GM12878 (cell line): ENCODE data around the gene AK4. TPM values are rescaled to one million over a fixed set of nuclear protein-coding genes. Genes with fewer than 3 reads are reported as not detected.

ENCODE experiments used
- ATAC-seq: fragments of 200-7000 bp; cut with Tn5 transposase; 3 replicates; pipeline ENCODE4 v1.9.1; 2020; ENCODE audit warnings: mild to moderate bottlenecking, moderate library complexity
- BruUV-seq: library from RNA; stranded (reverse); fragments of 400-500 nt; replicated peaks from 2 replicates; lab custom pipeline; 2021; lab: Mats Ljungman, UMichigan
- CTCF ChIA-PET: fragments of 300-600 bp; sonication (Branson Sonifier 250); formaldehyde crosslinking; extraction: SDS; loops from one replicate; lab custom pipeline; 2021; ENCODE audit warnings: inconsistent platforms; lab: Yijun Ruan, JAX
- POLR2A ChIA-PET: fragments of 350-600 bp; formaldehyde crosslinking; extraction: SDS; loops from one replicate; lab custom pipeline; 2021; ENCODE audit warnings: inconsistent platforms; lab: Charles Lee
- RAD21 ChIA-PET: fragments of 300-600 bp; sonication (Branson Sonifier 250); formaldehyde crosslinking; loops from one replicate; lab custom pipeline; 2023; ENCODE audit warnings: antibody characterized with exemption; ENCODE audit not compliant: unreplicated experiment; lab: Charles Lee
- SMC1A ChIA-PET: fragments of 300-600 bp; sonication (Branson Sonifier 250); formaldehyde crosslinking; loops from one replicate; lab custom pipeline; 2023; ENCODE audit not compliant: unreplicated experiment, uncharacterized antibody; lab: Charles Lee
- DNase-seq: peaks from one replicate; pipeline ENCODE4 v3.0.0-alpha.2; 2011; ENCODE audit warnings: low read depth, low spot score
- FAIRE-seq: peaks from 3 replicates; lab custom pipeline; 2011; peaks lifted over from hg19 to GRCh38; lab: Jason Lieb, UNC
- H2AFZ ChIP-seq: 2 replicates; pipeline ENCODE4 v1.6.0; 2011; ENCODE audit warnings: low read depth, low read length, control low read depth; ENCODE audit not compliant: control insufficient read depth
- H3K27ac ChIP-seq: 2 replicates; pipeline ENCODE4 v1.5.1; 2011; ENCODE audit warnings: control low read depth; ENCODE audit not compliant: control insufficient read depth, insufficient read depth
- H3K27me3 ChIP-seq, 2 experiments: replicated peaks in 1 of 2; 2 replicates each; pipeline versions ENCODE4 v1.6.0 to v1.6.1; 2011; ENCODE audit warnings: low read length in 1 of 2; ENCODE audit not compliant: control insufficient read depth in 2 of 2, insufficient read depth in 2 of 2
- H3K36me3 ChIP-seq, 2 experiments: 2 replicates each; pipeline ENCODE4 v1.5.1; 2011; ENCODE audit warnings: low read length in 1 of 2; ENCODE audit not compliant: control insufficient read depth in 2 of 2, insufficient read depth in 2 of 2
- H3K4me1 ChIP-seq: 2 replicates; pipeline ENCODE4 v1.6.1; 2011; ENCODE audit warnings: mild to moderate bottlenecking, low read length, moderate library complexity, mixed read lengths; ENCODE audit not compliant: control insufficient read depth, insufficient read depth
- H3K4me2 ChIP-seq: 2 replicates; pipeline ENCODE4 v1.6.0; 2011; ENCODE audit warnings: control low read depth; ENCODE audit not compliant: control insufficient read depth, insufficient read depth
- H3K4me3 ChIP-seq: fragments of 200-600 bp; sonication (generic); 2 replicates; pipeline ENCODE4 v1.5.1; 2016
- H3K79me2 ChIP-seq: 2 replicates; pipeline ENCODE4 v1.6.0; 2011; ENCODE audit warnings: low read length; ENCODE audit not compliant: control insufficient read depth, insufficient read depth
- H3K9ac ChIP-seq: 2 replicates; pipeline ENCODE4 v1.8.0; 2011; ENCODE audit warnings: low read length, control low read depth, mixed read lengths; ENCODE audit not compliant: control insufficient read depth, insufficient read depth
- H3K9me3 ChIP-seq: replicated peaks from 3 replicates; pipeline ENCODE4 v1.5.1; 2011; ENCODE audit warnings: mild to moderate bottlenecking, low read length; ENCODE audit not compliant: control insufficient read depth, insufficient read depth
- H4K20me1 ChIP-seq: 2 replicates; pipeline ENCODE4 v1.6.0; 2011; ENCODE audit not compliant: control insufficient read depth, insufficient read depth
- BCL11A ChIP-seq: IDR thresholded peaks from 2 replicates; pipeline ENCODE4 v1.6.1; 2011; ENCODE audit warnings: low read depth, low read length
- BRCA1 ChIP-seq: IDR thresholded peaks from 2 replicates; pipeline ENCODE4 v1.6.1; 2011; ENCODE audit warnings: low read depth, low read length, improper control_type of control experiment
- IKZF1 ChIP-seq: fragments of 450-650 bp; conservative IDR thresholded peaks from 2 replicates; pipeline ENCODE4 v1.6.1; 2017; ENCODE audit warnings: antibody characterized with exemption, mild to moderate bottlenecking
- MEF2B ChIP-seq: fragments of 450-650 bp; IDR thresholded peaks from 2 replicates; pipeline ENCODE4 v1.6.1; 2018; ENCODE audit warnings: mild to moderate bottlenecking, moderate library complexity; ENCODE audit not compliant: partially characterized antibody, poor library complexity, severe bottlenecking
- PML ChIP-seq: IDR thresholded peaks from 2 replicates; pipeline ENCODE4 v1.6.1; 2012; ENCODE audit warnings: low read length, inconsistent platforms
- RUNX3 ChIP-seq: IDR thresholded peaks from 2 replicates; pipeline ENCODE4 v1.6.1; 2012; ENCODE audit warnings: low read length, inconsistent platforms
- SIN3A ChIP-seq: IDR thresholded peaks from 2 replicates; pipeline ENCODE4 v1.6.1; 2012; ENCODE audit warnings: low read depth, low read length, improper control_type of control experiment
- SUZ12 ChIP-seq: fragments of 200-600 bp; sonication (generic); IDR thresholded peaks from one replicate; pipeline ENCODE4 v1.6.1; 2018; ENCODE audit warnings: antibody characterized with exemption, mild to moderate bottlenecking; ENCODE audit not compliant: unreplicated experiment
- TCF12 ChIP-seq: IDR thresholded peaks from 2 replicates; pipeline ENCODE4 v1.6.1; 2011; ENCODE audit warnings: low read depth, mild to moderate bottlenecking, low read length
- WGBS: methylation state at CpG from one replicate; pipeline ENCODE4 v1.1.6; 2016; ENCODE audit warnings: low lambda C conversion rate; ENCODE audit not compliant: insufficient replicate concordance, insufficient coverage; ENCODE audit errors: missing lambda C conversion rate; 5-methylcytosine and 5-hydroxymethylcytosine counted together
- in situ Hi-C: fragments of 300-500 bp; cut with MboI; formaldehyde crosslinking; loops from 9 replicates; pipeline ENCODE4 v1.14.3; 2018; ENCODE audit warnings: mixed read lengths
- intact Hi-C: fragments of 100-400 bp; cut with micrococcal nuclease; formaldehyde crosslinking; loops from one replicate; pipeline ENCODE4 v1.14.2; 2022; ENCODE audit not compliant: unreplicated experiment
- polyA plus RNA-seq, 11 experiments: library from polyadenylated mRNA; depleted of rRNA in 4 of 11; unstranded in 6 of 11; stranded (reverse) in 5 of 11; fragments of >200 nt; fragmentation: Nextera tagmentation in 4 of 11; fragmentation: Illumina TruSeq in 1 of 11; extraction: Ambion mirVana in 4 of 11; extraction: Trizol in 1 of 11; gene quantifications; 1 replicate in 1 of 11; 2 replicates in 10 of 11; pipeline versions ENCODE4 v1.2.1 to v1.2.3, GENCODE V29; 2011 to 2016; ENCODE audit warnings: inconsistent platforms in 2 of 11, missing spikeins in 2 of 11, low read depth in 1 of 11
- total RNA-seq, 4 experiments: library from RNA; depleted of rRNA in 3 of 4; stranded (reverse); fragments of >200 nt in 3 of 4; fragmentation: Illumina TruSeq in 1 of 4; extraction: Trizol in 1 of 4; gene quantifications; 2 replicates each; pipeline versions ENCODE4 v1.2.1 to v1.2.3, GENCODE V29; 2013 to 2021
- TF ChIP-seq, protein P1 (sequence below): fragments of 450-650 bp; conservative IDR thresholded peaks from 2 replicates; pipeline ENCODE4 v1.6.1; 2017; ENCODE audit warnings: mild to moderate bottlenecking, moderate library complexity
- TF ChIP-seq, protein P2 (sequence below): fragments of 450-650 bp; IDR thresholded peaks from 2 replicates; pipeline ENCODE4 v1.6.1; 2018; ENCODE audit warnings: mild to moderate bottlenecking, low read depth, moderate library complexity; ENCODE audit not compliant: partially characterized antibody
- TF ChIP-seq, protein P3 (sequence below): IDR thresholded peaks from 2 replicates; pipeline ENCODE4 v1.6.1; 2011; ENCODE audit warnings: mild to moderate bottlenecking, low read depth, low read length, moderate library complexity; ENCODE audit not compliant: insufficient replicate concordance
- TF ChIP-seq, protein P4 (sequence below): fragments of 150-350 bp; IDR thresholded peaks from 2 replicates; pipeline ENCODE4 v1.6.1; 2016; ENCODE audit warnings: low read depth, low read length

AK4 gene
- total and polyA plus RNA-seq, 10 of the 15 experiments (the other 5 are each of a cell fraction or from before 2014, with no cell fraction given): 23.9 to 161 (median 49.0) TPM

DNA sequence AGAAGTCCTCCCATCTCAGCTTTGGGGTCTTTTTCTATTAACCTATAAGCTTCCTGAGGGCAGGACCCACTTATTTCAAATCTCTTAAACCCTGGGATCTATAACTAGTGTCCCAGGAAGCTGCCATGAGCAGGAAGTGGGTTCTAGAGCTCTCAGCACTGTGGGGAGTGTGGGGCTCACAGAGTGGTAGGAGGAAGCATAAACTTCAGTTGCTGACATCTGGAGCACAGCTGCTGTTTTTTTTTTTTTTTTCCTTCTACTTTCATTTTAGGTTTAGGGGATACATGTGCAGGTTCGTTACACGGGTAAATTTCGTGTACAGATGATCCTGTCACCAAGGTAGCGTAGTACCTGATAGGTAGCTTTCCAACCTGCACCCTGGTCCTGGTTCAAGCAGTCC, 59.3 kb downstream of the AK4 start (continued):
- TF ChIP-seq TCF12: peak; percentile 78
- TF ChIP-seq RUNX3: peak; percentile 54
- no peak for TF ChIP-seq PML

DNA sequence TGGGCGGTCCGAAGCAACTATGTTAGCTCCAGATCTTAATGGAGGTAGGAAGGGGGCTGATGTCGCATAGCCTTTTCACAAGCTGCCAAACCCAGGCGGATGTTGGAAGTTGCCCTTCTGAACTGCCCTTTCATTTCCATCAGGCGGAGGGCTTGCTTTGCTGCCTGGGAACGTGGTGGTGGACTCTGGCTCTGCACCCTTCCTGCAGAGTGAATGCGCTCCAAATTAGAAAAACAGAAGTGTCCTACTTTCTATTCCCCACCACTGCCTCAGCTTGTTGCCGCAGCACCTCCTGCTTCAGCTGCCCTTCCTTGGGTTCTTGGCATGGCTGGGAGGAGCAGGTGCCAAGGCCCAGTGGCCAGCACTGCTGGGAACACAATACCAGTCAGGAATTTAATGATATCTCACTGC, 60.6 kb downstream of the AK4 start:
- SMC1A ChIA-PET: interaction anchor here (0.8 to 4.0 kb wide), 13 partner anchors 10 to 148 kb away, joined by 3 to 35 read pairs (median 5); no protein-coding TSS in a partner anchor
- H3K9ac ChIP-seq: no peak overlapping the region
- CTCF ChIA-PET: interaction anchor here (0.7 to 5.7 kb wide), 34 partner anchors 8 to 940 kb away, joined by 3 to 63 read pairs (median 4); no protein-coding TSS in a partner anchor
- WGBS: 80% methylated on average over 8 of the region's 8 CpGs
- no peak for ATAC-seq
- no peak overlapping the region for H3K4me2 ChIP-seq
- H2AFZ ChIP-seq: no peak overlapping the region
- no peaks in the 10 kb centered on the region; a peak in 1 of 4 replicates for H3K36me3 ChIP-seq
- BruUV-seq: no TSS peak
- no peaks in the 10 kb centered on the region for H3K27me3 ChIP-seq
- in situ Hi-C loops (loop anchor here (25.0 kb wide), 1 partner anchor 146 kb away; no protein-coding TSS in a partner anchor), intact Hi-C loops (no loop called here)
- RAD21 ChIA-PET: interaction anchor here (0.9 to 2.0 kb wide), 8 partner anchors 10 to 148 kb away, joined by 3 to 8 read pairs (median 5); no protein-coding TSS in a partner anchor
- FAIRE-seq: no peak
- H4K20me1 ChIP-seq: peaks cover 3% of the 10 kb centered on the region; the same call in 1 of the 2 replicates
- DNase-seq: no peak
- no peak overlapping the region for H3K4me3 ChIP-seq
- H3K9me3 ChIP-seq: no peaks in the 10 kb centered on the region
- peaks cover 35% of the 10 kb centered on the region for H3K4me1 ChIP-seq
- H3K27ac ChIP-seq: no peak overlapping the region
- POLR2A ChIA-PET: interaction anchor here (1.4 kb wide), 1 partner anchor 134 kb away, joined by 3 read pairs; no protein-coding TSS in a partner anchor
- H3K79me2 ChIP-seq: peaks cover 41% of the 10 kb centered on the region
- TF ChIP-seq, protein P1, sequence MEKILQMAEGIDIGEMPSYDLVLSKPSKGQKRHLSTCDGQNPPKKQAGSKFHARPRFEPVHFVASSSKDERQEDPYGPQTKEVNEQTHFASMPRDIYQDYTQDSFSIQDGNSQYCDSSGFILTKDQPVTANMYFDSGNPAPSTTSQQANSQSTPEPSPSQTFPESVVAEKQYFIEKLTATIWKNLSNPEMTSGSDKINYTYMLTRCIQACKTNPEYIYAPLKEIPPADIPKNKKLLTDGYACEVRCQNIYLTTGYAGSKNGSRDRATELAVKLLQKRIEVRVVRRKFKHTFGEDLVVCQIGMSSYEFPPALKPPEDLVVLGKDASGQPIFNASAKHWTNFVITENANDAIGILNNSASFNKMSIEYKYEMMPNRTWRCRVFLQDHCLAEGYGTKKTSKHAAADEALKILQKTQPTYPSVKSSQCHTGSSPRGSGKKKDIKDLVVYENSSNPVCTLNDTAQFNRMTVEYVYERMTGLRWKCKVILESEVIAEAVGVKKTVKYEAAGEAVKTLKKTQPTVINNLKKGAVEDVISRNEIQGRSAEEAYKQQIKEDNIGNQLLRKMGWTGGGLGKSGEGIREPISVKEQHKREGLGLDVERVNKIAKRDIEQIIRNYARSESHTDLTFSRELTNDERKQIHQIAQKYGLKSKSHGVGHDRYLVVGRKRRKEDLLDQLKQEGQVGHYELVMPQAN: no peak
- TF ChIP-seq BRCA1 (no peak), RUNX3 (no peak), IKZF1 (no peak), BCL11A (no peak), SIN3A (no peak), SUZ12 (no peak), MEF2B (no peak)
- TF ChIP-seq, protein P2, sequence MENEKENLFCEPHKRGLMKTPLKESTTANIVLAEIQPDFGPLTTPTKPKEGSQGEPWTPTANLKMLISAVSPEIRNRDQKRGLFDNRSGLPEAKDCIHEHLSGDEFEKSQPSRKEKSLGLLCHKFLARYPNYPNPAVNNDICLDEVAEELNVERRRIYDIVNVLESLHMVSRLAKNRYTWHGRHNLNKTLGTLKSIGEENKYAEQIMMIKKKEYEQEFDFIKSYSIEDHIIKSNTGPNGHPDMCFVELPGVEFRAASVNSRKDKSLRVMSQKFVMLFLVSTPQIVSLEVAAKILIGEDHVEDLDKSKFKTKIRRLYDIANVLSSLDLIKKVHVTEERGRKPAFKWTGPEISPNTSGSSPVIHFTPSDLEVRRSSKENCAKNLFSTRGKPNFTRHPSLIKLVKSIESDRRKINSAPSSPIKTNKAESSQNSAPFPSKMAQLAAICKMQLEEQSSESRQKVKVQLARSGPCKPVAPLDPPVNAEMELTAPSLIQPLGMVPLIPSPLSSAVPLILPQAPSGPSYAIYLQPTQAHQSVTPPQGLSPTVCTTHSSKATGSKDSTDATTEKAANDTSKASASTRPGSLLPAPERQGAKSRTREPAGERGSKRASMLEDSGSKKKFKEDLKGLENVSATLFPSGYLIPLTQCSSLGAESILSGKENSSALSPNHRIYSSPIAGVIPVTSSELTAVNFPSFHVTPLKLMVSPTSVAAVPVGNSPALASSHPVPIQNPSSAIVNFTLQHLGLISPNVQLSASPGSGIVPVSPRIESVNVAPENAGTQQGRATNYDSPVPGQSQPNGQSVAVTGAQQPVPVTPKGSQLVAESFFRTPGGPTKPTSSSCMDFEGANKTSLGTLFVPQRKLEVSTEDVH: no peak
- TF ChIP-seq, protein P3, sequence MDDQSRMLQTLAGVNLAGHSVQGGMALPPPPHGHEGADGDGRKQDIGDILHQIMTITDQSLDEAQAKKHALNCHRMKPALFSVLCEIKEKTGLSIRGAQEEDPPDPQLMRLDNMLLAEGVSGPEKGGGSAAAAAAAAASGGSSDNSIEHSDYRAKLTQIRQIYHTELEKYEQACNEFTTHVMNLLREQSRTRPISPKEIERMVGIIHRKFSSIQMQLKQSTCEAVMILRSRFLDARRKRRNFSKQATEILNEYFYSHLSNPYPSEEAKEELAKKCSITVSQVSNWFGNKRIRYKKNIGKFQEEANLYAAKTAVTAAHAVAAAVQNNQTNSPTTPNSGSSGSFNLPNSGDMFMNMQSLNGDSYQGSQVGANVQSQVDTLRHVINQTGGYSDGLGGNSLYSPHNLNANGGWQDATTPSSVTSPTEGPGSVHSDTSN: no peak
- TF ChIP-seq, protein P4, sequence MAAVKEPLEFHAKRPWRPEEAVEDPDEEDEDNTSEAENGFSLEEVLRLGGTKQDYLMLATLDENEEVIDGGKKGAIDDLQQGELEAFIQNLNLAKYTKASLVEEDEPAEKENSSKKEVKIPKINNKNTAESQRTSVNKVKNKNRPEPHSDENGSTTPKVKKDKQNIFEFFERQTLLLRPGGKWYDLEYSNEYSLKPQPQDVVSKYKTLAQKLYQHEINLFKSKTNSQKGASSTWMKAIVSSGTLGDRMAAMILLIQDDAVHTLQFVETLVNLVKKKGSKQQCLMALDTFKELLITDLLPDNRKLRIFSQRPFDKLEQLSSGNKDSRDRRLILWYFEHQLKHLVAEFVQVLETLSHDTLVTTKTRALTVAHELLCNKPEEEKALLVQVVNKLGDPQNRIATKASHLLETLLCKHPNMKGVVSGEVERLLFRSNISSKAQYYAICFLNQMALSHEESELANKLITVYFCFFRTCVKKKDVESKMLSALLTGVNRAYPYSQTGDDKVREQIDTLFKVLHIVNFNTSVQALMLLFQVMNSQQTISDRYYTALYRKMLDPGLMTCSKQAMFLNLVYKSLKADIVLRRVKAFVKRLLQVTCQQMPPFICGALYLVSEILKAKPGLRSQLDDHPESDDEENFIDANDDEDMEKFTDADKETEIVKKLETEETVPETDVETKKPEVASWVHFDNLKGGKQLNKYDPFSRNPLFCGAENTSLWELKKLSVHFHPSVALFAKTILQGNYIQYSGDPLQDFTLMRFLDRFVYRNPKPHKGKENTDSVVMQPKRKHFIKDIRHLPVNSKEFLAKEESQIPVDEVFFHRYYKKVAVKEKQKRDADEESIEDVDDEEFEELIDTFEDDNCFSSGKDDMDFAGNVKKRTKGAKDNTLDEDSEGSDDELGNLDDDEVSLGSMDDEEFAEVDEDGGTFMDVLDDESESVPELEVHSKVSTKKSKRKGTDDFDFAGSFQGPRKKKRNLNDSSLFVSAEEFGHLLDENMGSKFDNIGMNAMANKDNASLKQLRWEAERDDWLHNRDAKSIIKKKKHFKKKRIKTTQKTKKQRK: no peak
